ENCODE results near the gene DNAJA3. TPM values are rescaled to one million over a fixed set of nuclear protein-coding genes. Genes with fewer than 3 reads are reported as not detected.

Gene DNAJA3
- total and polyA plus RNA-seq, 10 of the 15 experiments (the other 5 are each of a cell fraction or from before 2014, with no cell fraction given) = 8.4 to 141 (median 60.8) TPM

GRCh38 chr16:4505356-4506147, 79.9 kb downstream of the DNAJA3 start (continued):
- TF ChIP-seq ZBTB40 (IDR thresholded peaks at IDR 0.05; ENCODE audit: borderline replicate concordance) (no peak), CBX3 (IDR thresholded peaks at IDR 0.05; ENCODE audit: borderline replicate concordance, low read depth) (no peak), BMI1 (IDR thresholded peaks at IDR 0.05; ENCODE audit: borderline replicate concordance) (peak; percentile 66; the same call in 1 of the 2 replicates), IKZF1 (conservative IDR thresholded peaks at IDR 0.05) (peak; percentile 32; the same call in 1 of the 2 replicates), CHD4 (IDR thresholded peaks at IDR 0.05) (no peak), NFIC (IDR thresholded peaks at IDR 0.05; ENCODE audit: low read depth, low read length) (no peak), STAT3 (IDR thresholded peaks at IDR 0.05; ENCODE audit: low read depth, low read length) (no peak), MAX (IDR thresholded peaks at IDR 0.05; ENCODE audit: low read depth, low read length) (no peak), HDAC2 (IDR thresholded peaks at IDR 0.05) (no peak), SREBF2 (IDR thresholded peaks at IDR 0.05; ENCODE audit: low read length) (no peak), ZNF217 (IDR thresholded peaks at IDR 0.05) (no peak), EED (IDR thresholded peaks at IDR 0.05; ENCODE audit: low read depth) (peak; percentile 34; the same call in 1 of the 2 replicates), MTA3 (IDR thresholded peaks at IDR 0.05; ENCODE audit: borderline replicate concordance, low read length) (no peak; the same call in 1 of the 2 replicates), CHD2 (IDR thresholded peaks at IDR 0.05; ENCODE audit: borderline replicate concordance, low read depth, low read length) (no peak), BCL11A (IDR thresholded peaks at IDR 0.05; ENCODE audit: low read depth, low read length) (no peak), TAF1 (IDR thresholded peaks at IDR 0.05; ENCODE audit: borderline replicate concordance, low read depth, low read length) (no peak), FOXM1 (IDR thresholded peaks at IDR 0.05; ENCODE audit: low read depth, low read length) (no peak), BRCA1 (IDR thresholded peaks at IDR 0.05; ENCODE audit: low read depth, low read length) (no peak), ELK1 (IDR thresholded peaks at IDR 0.05; ENCODE audit: low read depth, low read length) (no peak), TARDBP (IDR thresholded peaks at IDR 0.05; ENCODE audit: borderline replicate concordance) (no peak), CHD1 (IDR thresholded peaks at IDR 0.05; ENCODE audit: low read depth, low read length) (no peak), ZSCAN29 (IDR thresholded peaks at IDR 0.05) (no peak), CREM (IDR thresholded peaks at IDR 0.05; ENCODE audit: low read depth) (0 out of 2 replicates have a peak, but pooled peaks have one; percentile 34), PAX8 (IDR thresholded peaks at IDR 0.05) (no peak), PAX5 (IDR thresholded peaks at IDR 0.05; ENCODE audit: borderline replicate concordance, low read depth, low read length) (0 out of 2 replicates have a peak, but pooled peaks have one; percentile 5), KAT2A (conservative IDR thresholded peaks at IDR 0.05; ENCODE audit: control insufficient read depth, low read depth, low read length) (no peak), BHLHE40 (IDR thresholded peaks at IDR 0.05; ENCODE audit: borderline replicate concordance in 1 of 2, low read depth in 2 of 2, low read length in 1 of 2) (no peak), FOS (IDR thresholded peaks at IDR 0.05; ENCODE audit: borderline replicate concordance, extremely low read depth, insufficient read length) (no peak), SP1 (IDR thresholded peaks at IDR 0.05; ENCODE audit: low read depth, low read length) (peak; percentile 12)

Data from GM12878 (cell line).